Brain microvascular endothelial cell (primary cell): Measurements from ENCODE around the gene SMAD4.
"Not testable (repeated sequence)": the region's sequence is repeated elsewhere in the genome, so short reads cannot be mapped to it uniquely, and the experiment has no call there.

Experiments
- DNase-seq: peaks from one replicate; pipeline ENCODE4 v3.0.0-alpha.2; 2020
- H3K27ac ChIP-seq: fragments of 250-450 bp; sonication (Bioruptor Pico); 2 replicates; pipeline ENCODE4 v1.5.1; 2020; ENCODE audit warnings: mild to moderate bottlenecking, moderate library complexity
- H3K27me3 ChIP-seq: fragments of 250-450 bp; sonication (Bioruptor Pico); replicated peaks from 2 replicates; pipeline ENCODE4 v1.5.1; 2020; ENCODE audit warnings: mild to moderate bottlenecking
- H3K36me3 ChIP-seq: fragments of 250-450 bp; sonication (Bioruptor Pico); replicated peaks from 2 replicates; pipeline ENCODE4 v1.5.1; 2020; ENCODE audit warnings: mild to moderate bottlenecking
- H3K4me3 ChIP-seq: 2 replicates; pipeline ENCODE4 v1.5.1; 2011; ENCODE audit warnings: low read depth, mild to moderate bottlenecking, control low read depth, low read length, moderate library complexity
- CTCF ChIP-seq: IDR thresholded peaks from 2 replicates; pipeline ENCODE4 v1.5.1; 2011; ENCODE audit warnings: low read depth, mild to moderate bottlenecking, moderate library complexity, low read length, control low read depth, inconsistent platforms; ENCODE audit errors: missing control alignments
- in situ Hi-C: cut with HindIII; loops from 2 replicates; pipeline ENCODE4 v1.10.0; 2017; ENCODE audit warnings: low sequenced_read_pairs, low pct_ligation_motif_present

The SMAD4 gene

GRCh38 chr18:51091270-51091669 is 61.3 kb downstream of the SMAD4 start:
- Histone ChIP-seq H3K27me3 (no peaks in the 10 kb centered on the region), H3K4me3 (no peak overlapping the region), H3K27ac (no peak overlapping the region), H3K36me3 (no peaks in the 10 kb centered on the region)
- in situ Hi-C loops: no loop called here
- TF ChIP-seq CTCF: no peak
- no peak for DNase-seq

GRCh38 chr18:51092117-51092516 is 62.1 kb downstream of the SMAD4 start:
- Histone ChIP-seq H3K36me3 (no peaks in the 10 kb centered on the region), H3K4me3 (no peak overlapping the region), H3K27me3 (no peaks in the 10 kb centered on the region), H3K27ac (no peak overlapping the region)
- DNase-seq: no peak
- TF ChIP-seq CTCF: no peak
- in situ Hi-C loops: no loop called here

GRCh38 chr18:51092967-51093366 is 63.0 kb downstream of the SMAD4 start:
- H3K36me3 ChIP-seq, H3K27me3 ChIP-seq, DNase-seq, H3K27ac ChIP-seq, H3K4me3 ChIP-seq, in situ Hi-C loops: not testable (repeated sequence)

- no peak for DNase-seq
- H3K27me3 ChIP-seq: no peaks in the 10 kb centered on the region
- no peak for TF ChIP-seq CTCF
- H3K27ac ChIP-seq: no peak overlapping the region
- in situ Hi-C loops: no loop called here
- no peak overlapping the region for H3K4me3 ChIP-seq
- no peaks in the 10 kb centered on the region for H3K36me3 ChIP-seq
These were observed 67.2 kb downstream of the SMAD4 start for GRCh38 chr18:51097021-51097822.

- no peak for DNase-seq
- no peak for TF ChIP-seq CTCF
- Histone ChIP-seq H3K4me3 (no peak overlapping the region), H3K36me3 (no peaks in the 10 kb centered on the region), H3K27me3 (no peaks in the 10 kb centered on the region), H3K27ac (no peak overlapping the region)
- in situ Hi-C loops: no loop called here
These were observed 68.1 kb downstream of the SMAD4 start for GRCh38 chr18:51098082-51098481.

GRCh38 chr18:51098513-51098912 is 68.5 kb downstream of the SMAD4 start:
- Histone ChIP-seq H3K27ac (no peak overlapping the region), H3K36me3 (no peaks in the 10 kb centered on the region), H3K4me3 (no peak overlapping the region), H3K27me3 (no peaks in the 10 kb centered on the region)
- in situ Hi-C loops: no loop called here
- no peak for TF ChIP-seq CTCF
- DNase-seq: no peak
